T-cell (primary cell): ENCODE results near the gene MACROH2A1. TPM values are rescaled to one million over a fixed set of nuclear protein-coding genes. Genes with fewer than 3 reads are reported as not detected.

Experiments used
- ATAC-seq, 4 experiments: fragments of 200-7000 bp in 3 of 4; fragments of 150-1000 bp in 1 of 4; cut with Tn5 transposase; replicated peaks in 1 of 4; 1 replicate in 3 of 4; 2 replicates in 1 of 4; pipeline ENCODE4 v1.10.0; 2021; ENCODE audit warnings: moderate library complexity in 3 of 4, mild to moderate bottlenecking in 2 of 4, moderate number of reproducible peaks in 1 of 4
- CTCF ChIA-PET, 2 donors: fragments of 300-600 bp; sonication (Branson Sonifier 250); formaldehyde crosslinking; loops; one replicate each; lab custom pipeline; 2022; ENCODE audit warnings: antibody characterized with exemption in 2 of 2; lab: Charles Lee
- POLR2A ChIA-PET, 2 donors: fragments of 300-600 bp; sonication (Branson Sonifier 250); formaldehyde crosslinking; loops; one replicate each; lab custom pipeline; 2022; ENCODE audit warnings: antibody characterized with exemption in 2 of 2; lab: Charles Lee
- DNase-seq, 35 experiments: peaks; one replicate each; pipeline versions ENCODE4 v3.0.0 to v3.0.0-alpha.2; 2013 to 2023
- H3K27ac ChIP-seq: one replicate; pipeline ENCODE4 v1.5.1; 2013; ENCODE audit warnings: low read length
- H3K27me3 ChIP-seq, 2 experiments: replicated peaks in 1 of 2; 1 replicate in 1 of 2; 2 replicates in 1 of 2; pipeline versions ENCODE4 v1.6.1 to v1.7.0; 2013; ENCODE audit warnings: low read length in 1 of 2, mixed read lengths in 1 of 2; ENCODE audit not compliant: control insufficient read depth in 2 of 2, insufficient read depth in 2 of 2; ENCODE audit errors: extremely low read depth in 1 of 2
- H3K36me3 ChIP-seq, 2 donors: 1 replicate in 1 of 2; 2 replicates in 1 of 2; pipeline versions ENCODE4 v1.6.1 to v1.7.0; 2013; ENCODE audit warnings: low read length in 1 of 2; ENCODE audit not compliant: control insufficient read depth in 2 of 2, insufficient read depth in 1 of 2; ENCODE audit errors: extremely low read depth in 1 of 2
- H3K4me1 ChIP-seq, 2 experiments: 1 replicate in 1 of 2; 2 replicates in 1 of 2; pipeline versions ENCODE4 v1.6.1 to v1.7.0; 2013; ENCODE audit warnings: low read length in 2 of 2, mixed read lengths in 1 of 2; ENCODE audit not compliant: insufficient read depth in 2 of 2, control insufficient read depth in 1 of 2; ENCODE audit errors: extremely low read depth in 1 of 2
- H3K4me3 ChIP-seq, 2 donors: 1 replicate in 1 of 2; 2 replicates in 1 of 2; pipeline versions ENCODE4 v1.5.1 to v1.7.0; 2013; ENCODE audit warnings: mild to moderate bottlenecking in 2 of 2, low read length in 1 of 2, moderate library complexity in 1 of 2; ENCODE audit not compliant: control insufficient read depth in 1 of 2; ENCODE audit errors: extremely low read depth in 1 of 2
- H3K9me3 ChIP-seq: 2 replicates; pipeline ENCODE4 v1.7.0; 2013
- H3K27ac Mint-ChIP-seq, 2 donors: one replicate each; pipeline ENCODE4 v1.8.0; 2020 to 2021; ENCODE audit warnings: mild to moderate bottlenecking in 2 of 2, mixed read lengths in 2 of 2
- H3K27me3 Mint-ChIP-seq, 2 donors: one replicate each; pipeline ENCODE4 v1.8.0; 2021 to 2022; ENCODE audit warnings: mixed read lengths in 2 of 2
- H3K36me3 Mint-ChIP-seq: one replicate; pipeline ENCODE4 v1.8.0; 2021; ENCODE audit warnings: mixed read lengths
- H3K4me1 Mint-ChIP-seq, 3 donors: one replicate each; pipeline ENCODE4 v1.8.0; 2020 to 2022; ENCODE audit warnings: mixed read lengths in 3 of 3, mild to moderate bottlenecking in 1 of 3
- H3K4me3 Mint-ChIP-seq, 3 donors: one replicate each; pipeline ENCODE4 v1.8.0; 2020 to 2022; ENCODE audit warnings: mild to moderate bottlenecking in 3 of 3, mixed read lengths in 3 of 3, moderate library complexity in 3 of 3
- H3K9me3 Mint-ChIP-seq, 3 donors: one replicate each; pipeline ENCODE4 v1.8.0; 2020 to 2022; ENCODE audit warnings: mixed read lengths in 3 of 3
- WGBS: methylation state at CpG from one replicate; pipeline ENCODE4 v1.1.5; 2013; ENCODE audit warnings: missing lambda C conversion rate; ENCODE audit not compliant: insufficient coverage; 5-methylcytosine and 5-hydroxymethylcytosine counted together
- total RNA-seq, 35 experiments: library from RNA in 6 of 35; stranded (reverse) in 6 of 35; fragments of 120-200 nt in 1 of 35; gene quantifications; one replicate each; pipeline versions ENCODE4 v1.2.1 to v1.2.4 and lab custom pipeline; 2013 to 2026

MACROH2A1 gene
- total RNA-seq, 5 donors from 2014 or later (not counting 1 experiment from before 2014, with no cell fraction given): 111 to 136 (median 133) TPM

DNA sequence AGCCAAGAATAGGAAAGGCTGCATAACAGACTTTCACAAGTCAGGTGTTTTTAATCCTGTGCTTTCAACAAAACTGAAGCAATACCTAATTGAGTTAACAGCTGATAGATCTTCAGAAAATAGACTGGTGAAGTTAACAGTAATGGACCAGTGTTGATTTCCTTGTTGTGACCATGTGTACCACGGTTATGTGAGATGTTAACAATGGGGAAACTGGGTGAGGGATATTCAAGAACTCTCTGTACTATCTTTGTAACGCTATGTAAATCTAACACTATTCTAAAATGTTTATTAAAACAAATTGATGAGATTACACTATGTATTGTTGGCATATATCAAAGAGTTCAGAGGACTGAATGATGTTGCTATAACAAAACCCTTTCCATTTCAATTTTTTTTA is 36.9 kb downstream of the MACROH2A1 start:
- H3K4me3 Mint-ChIP-seq: no peak overlapping the region
- H3K4me1 Mint-ChIP-seq: peaks cover 13 to 21% (median 13%) of the 10 kb centered on the region in 3 donors
- ATAC-seq (no peak), DNase-seq (no peak)
- Histone ChIP-seq H3K4me1 (peaks cover 2 to 3% of the 10 kb centered on the region in 2 experiments), H3K4me3 (no peak overlapping the region), H3K27ac (no peak overlapping the region), H3K27me3 (no peaks in the 10 kb centered on the region), H3K36me3 (peaks cover 5 to 44% of the 10 kb centered on the region in 2 donors), H3K9me3 (no peaks in the 10 kb centered on the region)
- H3K9me3 Mint-ChIP-seq: no peaks in the 10 kb centered on the region
- WGBS: no CpG with 5 or more reads among the region's 2 CpGs
- POLR2A ChIA-PET: no interaction called here
- CTCF ChIA-PET: no interaction called here
- H3K27ac Mint-ChIP-seq: no peak overlapping the region
- H3K27me3 Mint-ChIP-seq: no peaks in the 10 kb centered on the region
- peaks cover 40% of the 10 kb centered on the region for H3K36me3 Mint-ChIP-seq

DNA sequence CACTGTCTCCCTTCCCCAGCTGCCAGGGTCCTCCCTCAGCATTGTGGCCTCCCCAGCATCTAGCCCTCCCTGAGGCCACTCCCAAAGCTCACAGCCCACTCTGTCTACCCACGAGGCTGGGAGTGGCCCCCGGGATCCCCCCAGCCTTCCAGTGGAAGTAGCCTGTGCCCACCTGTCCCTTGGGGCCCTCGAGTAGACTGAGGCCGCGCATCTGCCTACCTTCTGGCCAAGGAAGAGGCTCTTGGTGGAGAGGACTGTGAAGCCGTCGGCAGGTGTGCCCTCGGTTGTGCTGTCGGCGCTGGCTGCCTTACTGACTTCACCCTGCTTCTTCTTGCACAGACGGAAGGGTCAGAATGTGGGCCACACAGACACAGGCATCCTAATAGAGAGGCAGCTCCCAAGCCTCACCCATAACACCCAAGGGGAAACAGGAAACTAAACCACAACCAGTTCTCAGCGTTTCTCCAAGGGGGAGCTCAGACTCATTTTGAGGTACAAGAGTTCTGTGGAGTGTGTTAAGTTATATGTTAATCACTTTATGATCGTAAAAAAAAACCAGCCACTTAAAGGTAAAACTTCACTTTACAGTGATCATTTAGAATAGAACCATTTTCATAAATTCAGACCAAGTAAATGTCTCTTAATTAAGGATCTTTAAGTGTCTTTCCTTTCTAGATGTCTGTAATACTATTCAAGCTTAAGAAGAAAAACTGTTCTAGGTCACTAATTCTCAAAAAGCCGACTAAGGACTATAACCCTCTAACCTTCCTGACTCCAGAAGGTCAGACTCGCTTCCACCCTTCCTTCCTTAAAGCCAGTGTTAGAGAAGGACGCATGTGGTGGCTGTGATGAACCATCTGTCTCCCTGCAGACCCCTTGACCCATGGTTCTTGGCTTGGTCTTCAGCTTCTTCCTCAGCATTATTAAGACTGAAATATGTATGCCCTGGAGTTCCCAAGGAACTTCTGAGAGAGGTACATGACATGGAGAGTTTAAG is 38.5 kb downstream of the MACROH2A1 start:
- Histone ChIP-seq H3K4me1 (peaks cover 2 to 3% of the 10 kb centered on the region in 2 experiments), H3K27ac (no peak overlapping the region), H3K4me3 (no peak overlapping the region), H3K36me3 (peaks cover 10 to 48% of the 10 kb centered on the region in 2 donors), H3K9me3 (no peaks in the 10 kb centered on the region), H3K27me3 (no peaks in the 10 kb centered on the region)
- POLR2A ChIA-PET: no interaction called here
- no peaks in the 10 kb centered on the region for H3K27me3 Mint-ChIP-seq
- H3K9me3 Mint-ChIP-seq: no peaks in the 10 kb centered on the region
- H3K4me3 Mint-ChIP-seq: no peak overlapping the region
- no peak for DNase-seq
- peaks cover 13 to 21% (median 13%) of the 10 kb centered on the region in 3 donors for H3K4me1 Mint-ChIP-seq
- no peak for ATAC-seq
- CTCF ChIA-PET: interaction anchor here (0.8 to 1.0 kb wide), 2 partner anchors 34 to 65 kb away, joined by 3 read pairs; no protein-coding TSS in a partner anchor
- peaks cover 43% of the 10 kb centered on the region for H3K36me3 Mint-ChIP-seq
- H3K27ac Mint-ChIP-seq: peak overlapping the region in 1 of 2 donors; percentile 55
- 78% methylated on average over 6 of the region's 16 CpGs for WGBS

DNA sequence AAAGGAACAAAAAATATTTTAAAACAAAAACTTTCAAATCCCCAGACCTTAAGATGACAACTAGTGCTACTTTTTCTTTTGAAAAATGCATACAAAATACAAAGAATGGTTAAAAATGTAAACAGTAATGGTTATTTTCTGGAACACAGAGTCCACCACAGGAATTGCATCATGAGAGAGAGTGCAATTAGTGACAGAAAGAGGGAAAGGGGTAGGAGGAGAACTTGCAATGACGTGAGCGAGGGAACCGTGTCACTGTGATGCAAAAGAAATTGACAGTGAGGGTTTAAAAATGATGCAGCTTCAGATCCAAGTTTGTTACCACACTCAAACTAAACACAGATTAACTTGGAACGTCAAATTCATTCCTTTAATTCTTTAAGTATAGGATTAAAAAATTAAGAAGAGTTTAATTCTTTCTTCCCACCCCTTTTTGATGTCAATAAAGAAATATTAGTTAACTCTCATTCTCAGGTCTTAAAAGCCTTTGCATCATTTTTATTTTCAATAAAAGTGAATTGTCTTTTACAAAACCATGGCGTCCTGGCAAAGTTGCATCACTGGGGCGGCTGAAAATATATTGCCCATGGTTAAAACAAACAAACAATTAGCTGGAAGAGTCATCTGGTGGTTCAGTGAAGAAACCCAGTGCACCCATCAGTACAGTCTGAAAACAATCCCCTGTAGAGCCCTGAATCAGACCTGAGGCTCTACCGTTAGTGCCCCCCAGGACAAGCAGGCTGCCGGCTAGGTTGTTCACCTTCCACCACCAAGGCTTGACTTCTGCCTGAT is 39.5 kb downstream of the MACROH2A1 start:
- Mint-ChIP-seq H3K4me3 (no peak overlapping the region), H3K36me3 (peaks cover 39% of the 10 kb centered on the region), H3K4me1 (peaks cover 13 to 19% (median 13%) of the 10 kb centered on the region in 3 donors), H3K27ac (peak overlapping the region in 1 of 2 donors; percentile 16), H3K27me3 (no peaks in the 10 kb centered on the region), H3K9me3 (no peaks in the 10 kb centered on the region)
- ChIA-PET CTCF (no interaction called here), POLR2A (no interaction called here)
- peaks cover 2 to 3% of the 10 kb centered on the region in 2 experiments for H3K4me1 ChIP-seq
- DNase-seq (no peak), ATAC-seq (no peak)
- H3K27me3 ChIP-seq: no peaks in the 10 kb centered on the region
- 97% methylated on average over 4 of the region's 8 CpGs for whole genome bisulfite sequencing
- H3K27ac ChIP-seq: no peak overlapping the region
- H3K9me3 ChIP-seq: no peaks in the 10 kb centered on the region
- H3K36me3 ChIP-seq: peaks cover 10 to 51% of the 10 kb centered on the region in 2 donors
- no peak overlapping the region for H3K4me3 ChIP-seq

DNA sequence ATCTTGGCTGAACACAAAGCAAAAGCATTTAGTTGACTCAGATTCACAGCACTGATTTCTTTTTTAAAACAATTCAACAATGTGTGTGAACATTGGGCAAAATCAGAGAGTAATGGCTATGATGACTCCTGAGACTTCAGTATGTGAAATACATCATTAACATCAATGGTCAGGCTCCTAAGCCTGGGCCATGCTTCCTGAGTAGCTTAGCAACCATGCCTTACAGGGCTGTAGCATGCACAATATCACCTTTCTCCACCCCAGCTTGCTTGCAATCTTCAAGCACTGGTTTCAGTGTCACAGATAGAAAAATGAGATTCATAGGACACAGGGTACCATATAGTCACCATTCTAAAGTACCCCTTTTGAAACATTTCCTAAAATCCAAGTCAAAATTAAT is 41.3 kb downstream of the MACROH2A1 start:
- CTCF ChIA-PET: no interaction called here
- POLR2A ChIA-PET: no interaction called here
- H3K36me3 Mint-ChIP-seq: peaks cover 41% of the 10 kb centered on the region
- Histone ChIP-seq H3K27me3 (no peaks in the 10 kb centered on the region), H3K4me1 (peaks cover 2 to 3% of the 10 kb centered on the region in 2 experiments), H3K27ac (no peak overlapping the region), H3K4me3 (no peak overlapping the region), H3K9me3 (no peaks in the 10 kb centered on the region), H3K36me3 (peaks cover 11 to 60% of the 10 kb centered on the region in 2 donors)
- DNase-seq: no peak
- no peak overlapping the region for H3K27ac Mint-ChIP-seq
- H3K9me3 Mint-ChIP-seq: no peaks in the 10 kb centered on the region
- peaks cover 11 to 14% (median 13%) of the 10 kb centered on the region in 3 donors for H3K4me1 Mint-ChIP-seq
- no peaks in the 10 kb centered on the region for H3K27me3 Mint-ChIP-seq
- H3K4me3 Mint-ChIP-seq: no peak overlapping the region
- no peak for ATAC-seq

DNA sequence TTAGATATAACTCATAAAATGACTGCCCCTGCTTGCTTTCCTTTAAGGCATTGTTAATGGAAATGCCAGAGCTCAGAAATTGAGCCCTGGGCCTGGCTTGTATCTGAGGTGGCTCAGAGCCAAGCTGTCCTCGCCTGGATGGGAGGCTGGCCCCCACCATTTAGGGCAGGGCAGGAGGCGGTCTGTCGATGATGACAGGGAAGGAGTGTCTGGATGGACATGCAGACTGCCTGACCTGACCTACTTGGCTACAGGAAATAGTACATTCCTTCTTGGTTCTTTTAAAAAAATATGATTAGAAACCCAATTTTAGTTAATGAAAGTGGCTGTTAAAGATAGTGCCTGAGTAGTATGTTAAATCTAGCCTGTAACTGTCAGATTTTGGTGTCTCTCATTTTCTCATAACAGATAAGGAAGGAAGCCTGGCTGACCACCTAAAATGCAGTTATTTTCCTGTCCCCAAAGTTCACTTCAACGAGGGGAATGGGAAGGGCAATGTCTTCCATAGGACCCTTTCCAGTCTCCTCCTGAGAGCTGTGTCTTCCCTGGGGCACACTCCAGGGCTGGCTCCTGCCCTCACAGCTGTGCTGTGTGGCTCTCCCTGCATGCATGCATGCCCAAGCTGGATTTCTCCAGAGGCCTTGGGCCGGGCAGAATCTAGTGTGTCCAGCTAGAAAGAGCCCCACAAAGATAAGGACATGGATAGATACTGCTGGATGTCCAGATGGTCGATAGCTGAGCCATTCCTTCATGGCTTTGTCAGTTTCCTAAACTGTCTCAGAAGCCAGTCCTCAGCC is 42.3 kb downstream of the MACROH2A1 start:
- H3K27ac Mint-ChIP-seq: no peak overlapping the region
- 92% methylated on average over 2 of the region's 6 CpGs for WGBS
- CTCF ChIA-PET: no interaction called here

More for the DNA sequence above, 42.3 kb downstream of the MACROH2A1 start:
- H3K4me1 Mint-ChIP-seq: peaks cover 11 to 13% (median 11%) of the 10 kb centered on the region in 3 donors
- Histone ChIP-seq H3K4me3 (no peak overlapping the region), H3K27ac (no peak overlapping the region), H3K4me1 (peaks cover 2 to 3% of the 10 kb centered on the region in 2 experiments), H3K9me3 (no peaks in the 10 kb centered on the region), H3K36me3 (peaks cover 14 to 61% of the 10 kb centered on the region in 2 donors), H3K27me3 (no peaks in the 10 kb centered on the region)
- no peak for DNase-seq
- no peak overlapping the region for H3K4me3 Mint-ChIP-seq
- no peak for ATAC-seq
- no peaks in the 10 kb centered on the region for H3K9me3 Mint-ChIP-seq
- H3K36me3 Mint-ChIP-seq: peaks cover 48% of the 10 kb centered on the region
- POLR2A ChIA-PET: no interaction called here
- H3K27me3 Mint-ChIP-seq: no peaks in the 10 kb centered on the region
